Endometrium (tissue), 2 donors: ENCODE results near the gene ADAMTS2.

ENCODE experiments used
- FAIRE-seq: peaks from 2 replicates; lab custom pipeline; 2012; peaks lifted over from hg19 to GRCh38; lab: Jason Lieb, UNC
- donor health status: control.
- donor health status: control.

Gene ADAMTS2

GRCh38 chr5:179345433-179346321 is at the start of gene ADAMTS2:
TSS of gene ADAMTS2 (minus strand) at chr5:179345461. CDS start at chr5:179345328, 133 bp downstream.
- no peak for FAIRE-seq

GRCh38 chr5:179393078-179393477 is 47.8 kb upstream of the ADAMTS2 start:
- FAIRE-seq = no peak

- FAIRE-seq = no peak
Measured at GRCh38 chr5:179387151-179388110, 42.2 kb upstream of the ADAMTS2 start.

GRCh38 chr5:179385914-179386313 is 40.7 kb upstream of the ADAMTS2 start:
- FAIRE-seq = no peak

- no peak for FAIRE-seq
Measured at GRCh38 chr5:179382486-179382885, 37.2 kb upstream of the ADAMTS2 start.

- no peak for FAIRE-seq
Measured at GRCh38 chr5:179381691-179382090, 36.4 kb upstream of the ADAMTS2 start.

- no peak for FAIRE-seq
Measured at GRCh38 chr5:179380211-179381035, 35.2 kb upstream of the ADAMTS2 start.

- FAIRE-seq = no peak
Measured at GRCh38 chr5:179379321-179379890, 34.1 kb upstream of the ADAMTS2 start.

GRCh38 chr5:179378441-179379271 is 33.4 kb upstream of the ADAMTS2 start:
- FAIRE-seq = no peak

GRCh38 chr5:179378116-179378440 is 32.8 kb upstream of the ADAMTS2 start:
- no peak for FAIRE-seq

GRCh38 chr5:179377421-179378115 is 32.3 kb upstream of the ADAMTS2 start:
- no peak for FAIRE-seq

GRCh38 chr5:179376701-179377420 is 31.6 kb upstream of the ADAMTS2 start:
- no peak for FAIRE-seq

GRCh38 chr5:179375831-179376365 is 30.6 kb upstream of the ADAMTS2 start:
- FAIRE-seq = no peak

GRCh38 chr5:179375236-179375685 is 30.0 kb upstream of the ADAMTS2 start:
- no peak for FAIRE-seq

- FAIRE-seq = no peak
Measured at GRCh38 chr5:179374506-179375235, 29.4 kb upstream of the ADAMTS2 start.

GRCh38 chr5:179373961-179374505 is 28.8 kb upstream of the ADAMTS2 start:
- FAIRE-seq = no peak

GRCh38 chr5:179373101-179373934 is 28.1 kb upstream of the ADAMTS2 start:
- no peak for FAIRE-seq
